Panc1 (cell line): ENCODE measurements around the gene MIPEP.

Source experiments
- CTCF ChIP-seq: fragments of 450-650 bp; IDR thresholded peaks from 2 replicates; pipeline ENCODE4 v1.5.1; 2017; ENCODE audit warnings: mild to moderate bottlenecking
- POLR2AphosphoS5 ChIP-seq: IDR thresholded peaks from 2 replicates; pipeline ENCODE4 v1.6.1; 2012; ENCODE audit warnings: mild to moderate bottlenecking, low read depth, low read length, moderate library complexity
- REST ChIP-seq, 2 experiments: IDR thresholded peaks; 2 replicates each; pipeline ENCODE4 v1.6.1; 2011 to 2012; ENCODE audit warnings: low read depth in 2 of 2, control low read depth in 1 of 2, low read length in 1 of 2, mild to moderate bottlenecking in 1 of 2, moderate library complexity in 1 of 2; ENCODE audit not compliant: insufficient read depth in 1 of 2
- SIN3A ChIP-seq: IDR thresholded peaks from 2 replicates; pipeline ENCODE4 v1.6.1; 2012; ENCODE audit warnings: low read depth, mild to moderate bottlenecking, low read length, moderate library complexity, borderline replicate concordance; ENCODE audit not compliant: insufficient read depth
- TCF7L2 ChIP-seq: IDR thresholded peaks from 2 replicates; pipeline ENCODE4 v1.6.1; 2011; ENCODE audit warnings: mild to moderate bottlenecking, low read depth, low read length, inconsistent platforms

- TF ChIP-seq CTCF (no peak), REST (IDR thresholded peaks at IDR 0.05; ENCODE audit: insufficient read depth in 1 of 2, low read depth in 2 of 2, low read length in 1 of 2) (no peak), POLR2AphosphoS5 (no peak), SIN3A (no peak), TCF7L2 (no peak)
Observed at GRCh38 chr13:23695196-23695595, 194.0 kb downstream of the MIPEP start.
